Kidney epithelial cell (primary cell): Measurements from ENCODE around the gene RBMS1. TPM values are rescaled to one million over a fixed set of nuclear protein-coding genes. Genes with fewer than 3 reads are reported as not detected.
A peak's percentile ranks its signal among the peaks of the same experiment; 100 is the strongest.

Source experiments
- DNase-seq: peaks from one replicate; pipeline ENCODE4 v3.0.0-alpha.2; 2010; ENCODE audit warnings: low read depth
- H3K27me3 ChIP-seq: 2 replicates; pipeline ENCODE4 v1.6.0; 2011; ENCODE audit warnings: low read length; ENCODE audit not compliant: control insufficient read depth, insufficient read depth
- H3K36me3 ChIP-seq: 2 replicates; pipeline ENCODE4 v1.5.1; 2011; ENCODE audit warnings: low read length; ENCODE audit not compliant: control insufficient read depth, insufficient read depth
- H3K4me3 ChIP-seq: 2 replicates; pipeline ENCODE4 v1.5.1; 2011; ENCODE audit warnings: low read depth, mild to moderate bottlenecking, control low read depth, low read length
- total RNA-seq: library from RNA; depleted of rRNA; stranded (reverse); fragments of >200 nt; gene quantifications from 2 replicates; pipeline ENCODE4 v1.2.3, GENCODE V29; 2015
- TF ChIP-seq, protein P1 (sequence below): IDR thresholded peaks from 2 replicates; pipeline ENCODE4 v1.5.1; 2011; ENCODE audit warnings: mild to moderate bottlenecking, moderate library complexity, low read length, control low read depth, inconsistent platforms; ENCODE audit not compliant: insufficient read depth, poor library complexity, severe bottlenecking

The RBMS1 gene
- total RNA-seq, 1 donor from 2014 or later, result 52.5 TPM

DNA sequence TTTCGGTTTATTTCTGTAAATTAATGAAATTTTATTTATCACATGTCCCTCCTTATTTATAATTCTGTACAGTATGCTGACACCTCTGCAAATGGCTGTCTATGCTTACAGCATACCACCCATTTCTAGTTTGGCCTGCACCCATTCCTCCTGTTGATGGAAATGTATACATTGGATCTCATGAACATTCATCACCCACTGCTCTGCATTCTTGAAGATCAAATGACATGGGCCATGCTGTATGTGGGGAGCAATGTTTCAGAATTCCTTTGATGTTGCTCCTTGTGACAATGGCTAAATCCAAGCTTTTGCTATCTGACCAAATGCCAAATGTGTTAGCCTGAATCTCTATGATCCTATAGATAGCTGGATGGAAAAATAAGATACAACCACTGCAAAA is 238.2 kb downstream of the RBMS1 start:
- TF ChIP-seq, protein P1, sequence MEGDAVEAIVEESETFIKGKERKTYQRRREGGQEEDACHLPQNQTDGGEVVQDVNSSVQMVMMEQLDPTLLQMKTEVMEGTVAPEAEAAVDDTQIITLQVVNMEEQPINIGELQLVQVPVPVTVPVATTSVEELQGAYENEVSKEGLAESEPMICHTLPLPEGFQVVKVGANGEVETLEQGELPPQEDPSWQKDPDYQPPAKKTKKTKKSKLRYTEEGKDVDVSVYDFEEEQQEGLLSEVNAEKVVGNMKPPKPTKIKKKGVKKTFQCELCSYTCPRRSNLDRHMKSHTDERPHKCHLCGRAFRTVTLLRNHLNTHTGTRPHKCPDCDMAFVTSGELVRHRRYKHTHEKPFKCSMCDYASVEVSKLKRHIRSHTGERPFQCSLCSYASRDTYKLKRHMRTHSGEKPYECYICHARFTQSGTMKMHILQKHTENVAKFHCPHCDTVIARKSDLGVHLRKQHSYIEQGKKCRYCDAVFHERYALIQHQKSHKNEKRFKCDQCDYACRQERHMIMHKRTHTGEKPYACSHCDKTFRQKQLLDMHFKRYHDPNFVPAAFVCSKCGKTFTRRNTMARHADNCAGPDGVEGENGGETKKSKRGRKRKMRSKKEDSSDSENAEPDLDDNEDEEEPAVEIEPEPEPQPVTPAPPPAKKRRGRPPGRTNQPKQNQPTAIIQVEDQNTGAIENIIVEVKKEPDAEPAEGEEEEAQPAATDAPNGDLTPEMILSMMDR, result no peak
- no peak for DNase-seq
- H3K27me3 ChIP-seq, result no peaks in the 10 kb centered on the region

DNA sequence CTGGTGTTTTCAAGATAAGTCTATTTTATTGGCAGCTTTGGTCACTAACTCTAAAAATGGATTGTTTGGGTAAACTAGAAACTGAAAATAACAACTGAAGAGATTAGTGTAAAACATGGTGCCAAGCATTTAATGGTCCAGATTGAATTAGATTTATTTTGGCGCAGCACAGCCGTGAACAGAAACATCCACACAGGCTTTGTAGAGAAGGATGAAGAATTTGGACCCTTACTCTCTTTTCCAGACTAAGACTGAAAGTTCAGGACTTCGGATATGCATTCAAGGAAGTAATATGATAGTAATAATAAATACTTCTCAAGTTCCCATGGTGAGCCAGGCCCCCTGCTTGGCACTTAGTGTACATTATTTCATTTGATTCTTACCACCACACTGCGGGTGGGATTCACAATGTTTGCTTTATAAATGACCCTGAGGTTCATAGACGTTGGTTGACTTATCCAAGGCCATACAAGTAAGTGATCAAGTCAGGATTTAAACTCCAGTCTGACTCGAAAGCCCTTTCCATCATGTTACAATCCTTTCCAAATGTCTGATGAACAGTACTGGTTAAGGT is 239.3 kb downstream of the RBMS1 start:
- no peak overlapping the region for H3K4me3 ChIP-seq
- H3K27me3 ChIP-seq, result no peaks in the 10 kb centered on the region
- TF ChIP-seq, protein P1, result no peak
- no peak for DNase-seq
- no peaks in the 10 kb centered on the region for H3K36me3 ChIP-seq

More for the DNA sequence above, 238.2 kb downstream of the RBMS1 start:
- Histone ChIP-seq H3K36me3 (no peaks in the 10 kb centered on the region), H3K4me3 (no peak overlapping the region)

GRCh38 chr2:160253440-160254188 is 240.0 kb downstream of the RBMS1 start:
- Histone ChIP-seq H3K4me3 (peak overlapping the region; percentile 18), H3K36me3 (no peaks in the 10 kb centered on the region), H3K27me3 (no peaks in the 10 kb centered on the region)
- DNase-seq, result no peak
- TF ChIP-seq, protein P1, result no peak

DNA sequence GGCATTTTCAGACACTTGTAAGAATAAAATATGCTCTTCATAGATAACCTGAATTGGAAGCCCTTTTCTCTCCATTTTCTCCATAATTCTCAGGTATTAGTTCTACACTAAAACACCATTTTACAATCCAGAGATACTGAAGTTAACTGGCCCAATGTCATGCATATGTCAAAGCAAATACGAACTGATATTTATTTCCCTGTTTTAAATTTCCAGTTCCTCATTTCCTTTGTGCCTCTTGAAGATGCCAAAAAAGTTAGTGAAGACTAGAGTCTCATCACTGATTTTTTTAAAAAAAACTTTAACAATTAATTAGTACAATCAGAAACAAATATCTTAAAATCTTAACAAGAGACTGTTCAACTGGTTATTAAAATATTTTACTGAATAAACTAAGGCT is 240.7 kb downstream of the RBMS1 start:
- H3K27me3 ChIP-seq, result no peaks in the 10 kb centered on the region
- H3K36me3 ChIP-seq, result no peaks in the 10 kb centered on the region
- no peak for DNase-seq
- TF ChIP-seq, protein P1, result no peak
- peak overlapping the region; percentile 9 for H3K4me3 ChIP-seq

GRCh38 chr2:160252278-160252887 is 241.2 kb downstream of the RBMS1 start:
- Histone ChIP-seq H3K36me3 (no peaks in the 10 kb centered on the region), H3K27me3 (no peaks in the 10 kb centered on the region), H3K4me3 (no peak overlapping the region)
- DNase-seq, result no peak
- TF ChIP-seq, protein P1, result peak; percentile 72
